GM12865 (cell line): ENCODE data around the gene POLR2F.
"Not testable (repeated sequence)": the region's sequence is repeated elsewhere in the genome, so short reads cannot be mapped to it uniquely, and the experiment has no call there.

Source experiments
- DNase-seq: peaks from one replicate; pipeline ENCODE4 v3.0.0; 2010; ENCODE audit warnings: low read depth
- H3K4me3 ChIP-seq: 2 replicates; pipeline ENCODE4 v1.5.1; 2011; ENCODE audit warnings: mild to moderate bottlenecking, low read depth, low read length, control low read depth
- CTCF ChIP-seq: IDR thresholded peaks from 2 replicates; pipeline ENCODE4 v1.5.1; 2011; ENCODE audit warnings: low read length, control low read depth, low read depth, inconsistent platforms; ENCODE audit not compliant: insufficient read depth; ENCODE audit errors: missing control alignments

Gene POLR2F

GRCh38 chr22:37975153-37975552 lies 21.7 kb downstream of the POLR2F start:
- TF ChIP-seq CTCF = no peak
- H3K4me3 ChIP-seq = no peak overlapping the region
- DNase-seq = no peak

GRCh38 chr22:37976022-37976421 lies 22.5 kb downstream of the POLR2F start:
- not testable (repeated sequence) for DNase-seq, H3K4me3 ChIP-seq

- TF ChIP-seq CTCF = no peak
- H3K4me3 ChIP-seq = no peak overlapping the region
- no peak for DNase-seq
Measured at GRCh38 chr22:37976547-37976946, 23.0 kb downstream of the POLR2F start.

- H3K4me3 ChIP-seq = no peak overlapping the region
- DNase-seq = no peak
- no peak for TF ChIP-seq CTCF
Measured at GRCh38 chr22:37979782-37980181, 26.3 kb downstream of the POLR2F start.

GRCh38 chr22:37981282-37982011 lies 27.9 kb downstream of the POLR2F start:
- no peak overlapping the region for H3K4me3 ChIP-seq
- DNase-seq = no peak
- TF ChIP-seq CTCF = no peak

GRCh38 chr22:37982151-37982785 lies 28.8 kb downstream of the POLR2F start:
- TF ChIP-seq CTCF = no peak
- DNase-seq = no peak
- H3K4me3 ChIP-seq = no peak overlapping the region

GRCh38 chr22:37982938-37983859 lies 29.7 kb downstream of the POLR2F start:
- no peak for DNase-seq
- no peak overlapping the region for H3K4me3 ChIP-seq
- no peak for TF ChIP-seq CTCF
